ENCODE results near the gene SPEM2.

SPEM2 gene

GRCh38 chr17:7403977-7404736, 21.3 kb upstream of the SPEM2 start, which contains the start of gene TMEM256:
Gene TMEM256, minus strand, starts transcription at chr17:7404097. Its CDS starts 13 bp downstream, at chr17:7404084.
- peak; percentile 92 for DNase-seq

DNA sequence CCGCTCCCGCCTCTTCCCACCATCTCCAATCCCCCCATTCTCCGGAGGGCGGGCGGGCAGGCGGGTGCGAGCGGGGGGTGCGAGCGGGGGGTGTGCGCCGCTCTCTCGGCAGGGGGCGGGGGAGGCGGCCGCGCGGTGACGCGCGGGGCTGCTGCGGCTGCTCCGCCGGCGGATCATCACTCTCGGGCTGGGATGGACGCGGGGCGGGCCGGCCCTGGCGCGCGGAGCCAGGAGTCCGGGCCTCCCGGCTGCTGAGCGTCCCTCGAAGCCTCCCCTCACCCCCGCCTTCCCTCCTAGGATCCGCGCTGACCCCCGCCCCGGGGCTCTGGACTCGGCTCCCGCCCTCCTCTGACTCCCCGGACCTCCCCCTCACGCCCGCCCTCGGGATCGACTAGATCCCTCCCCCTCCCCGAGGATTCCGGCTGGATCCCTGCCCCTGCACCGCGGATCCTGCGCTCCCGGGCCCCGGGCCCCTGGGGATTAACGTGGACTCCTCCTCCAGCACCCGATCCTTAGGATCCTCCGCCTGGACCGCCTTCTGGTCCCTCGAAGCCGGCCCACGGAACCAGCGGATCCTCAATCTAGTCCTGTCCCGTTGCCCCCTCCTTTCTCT, 20.6 kb upstream of the SPEM2 start:
- DNase-seq = no peak

DNA sequence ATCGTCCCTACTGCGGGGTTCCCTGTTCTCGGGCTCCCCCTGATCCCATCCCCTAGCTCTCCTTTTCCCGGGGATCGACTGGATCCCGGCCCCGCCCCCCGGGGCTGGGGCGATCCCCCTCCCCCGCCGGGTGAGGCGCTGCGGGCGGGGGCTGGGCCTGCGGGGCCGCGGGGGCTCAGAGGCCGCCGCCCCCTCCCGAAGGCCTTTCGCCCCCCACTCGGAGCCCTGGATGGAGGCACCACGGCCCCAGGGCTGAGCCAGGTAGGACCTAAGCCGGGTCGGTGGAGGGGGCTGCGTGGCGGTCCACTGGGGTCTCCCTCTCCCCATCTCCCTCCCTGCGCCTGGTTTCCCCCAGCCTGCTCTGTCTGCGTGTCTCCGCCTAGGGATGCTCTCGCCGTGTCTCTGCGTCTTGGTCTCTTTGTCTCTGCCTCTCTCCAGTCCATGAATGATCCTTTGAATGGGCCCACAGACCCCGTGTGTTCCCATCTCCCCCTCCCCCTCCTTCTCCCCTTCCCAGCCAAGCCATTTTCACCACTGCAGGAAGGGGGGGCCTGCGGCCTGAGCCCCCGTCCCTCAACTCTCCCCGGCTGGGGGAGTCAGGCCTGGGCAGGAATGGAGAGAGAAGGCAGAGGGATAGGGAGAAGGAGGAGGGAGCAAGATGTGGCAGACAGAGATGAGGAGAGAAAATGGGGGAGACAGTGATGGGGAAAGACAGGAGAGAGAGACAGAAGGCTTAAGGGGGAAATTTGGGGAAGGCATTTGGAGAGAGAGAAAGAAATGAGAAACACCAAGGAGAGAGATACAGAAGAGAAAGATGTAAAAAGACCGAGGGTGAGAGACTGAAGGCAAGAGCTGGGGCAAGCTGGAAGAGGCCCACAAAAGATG, 19.8 kb upstream of the SPEM2 start:
- no peak for DNase-seq

DNA sequence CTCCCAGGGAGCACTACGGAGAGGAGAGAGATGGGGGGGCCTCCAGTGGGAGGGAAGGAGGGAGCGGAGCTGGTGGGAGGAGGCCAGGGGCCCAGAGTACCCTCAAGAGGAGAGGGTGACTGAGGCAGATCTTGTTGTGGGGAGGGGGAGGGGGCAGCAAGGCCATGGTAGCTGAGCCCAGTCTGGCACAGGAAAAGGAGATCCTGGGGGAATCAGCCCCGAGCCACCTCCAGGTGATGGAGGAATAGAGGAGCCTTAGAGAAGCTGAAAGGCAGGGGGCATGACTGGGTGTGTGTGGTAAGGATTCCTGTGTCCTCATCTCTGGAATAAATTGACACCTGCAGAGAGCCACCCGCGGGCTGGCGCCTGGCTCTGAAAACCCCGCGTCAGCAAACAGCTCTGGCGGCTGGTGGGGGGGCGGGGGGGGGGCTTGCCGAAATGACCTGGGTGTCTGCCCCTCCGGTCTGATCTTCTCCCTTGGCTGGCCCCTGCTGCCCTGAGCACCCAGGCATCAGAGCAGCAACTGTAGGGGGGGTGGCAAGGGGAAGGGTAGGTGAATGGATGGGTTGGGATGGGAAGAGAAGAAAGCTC, 19.1 kb upstream of the SPEM2 start:
- no peak for DNase-seq

DNA sequence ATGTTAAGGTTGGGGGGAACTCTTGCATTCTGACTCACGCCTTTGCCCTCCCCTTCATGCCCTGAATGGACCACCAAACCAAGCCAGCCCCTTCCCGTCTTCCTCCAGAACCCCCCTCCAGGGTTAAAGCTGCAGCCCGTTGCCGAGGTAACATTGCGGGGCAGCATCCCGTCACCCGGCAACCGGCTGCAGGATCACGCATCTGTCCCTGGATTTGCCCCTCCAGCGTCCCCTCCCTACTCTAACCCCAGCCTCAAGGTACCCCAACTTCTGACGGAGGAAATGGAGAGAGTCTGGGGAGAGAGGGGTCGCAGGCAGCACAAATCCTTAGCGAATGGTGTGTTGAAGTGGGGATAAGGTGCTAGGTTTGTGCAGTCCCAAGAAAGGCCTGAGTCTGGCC, 18.3 kb upstream of the SPEM2 start:
- DNase-seq = no peak

DNA sequence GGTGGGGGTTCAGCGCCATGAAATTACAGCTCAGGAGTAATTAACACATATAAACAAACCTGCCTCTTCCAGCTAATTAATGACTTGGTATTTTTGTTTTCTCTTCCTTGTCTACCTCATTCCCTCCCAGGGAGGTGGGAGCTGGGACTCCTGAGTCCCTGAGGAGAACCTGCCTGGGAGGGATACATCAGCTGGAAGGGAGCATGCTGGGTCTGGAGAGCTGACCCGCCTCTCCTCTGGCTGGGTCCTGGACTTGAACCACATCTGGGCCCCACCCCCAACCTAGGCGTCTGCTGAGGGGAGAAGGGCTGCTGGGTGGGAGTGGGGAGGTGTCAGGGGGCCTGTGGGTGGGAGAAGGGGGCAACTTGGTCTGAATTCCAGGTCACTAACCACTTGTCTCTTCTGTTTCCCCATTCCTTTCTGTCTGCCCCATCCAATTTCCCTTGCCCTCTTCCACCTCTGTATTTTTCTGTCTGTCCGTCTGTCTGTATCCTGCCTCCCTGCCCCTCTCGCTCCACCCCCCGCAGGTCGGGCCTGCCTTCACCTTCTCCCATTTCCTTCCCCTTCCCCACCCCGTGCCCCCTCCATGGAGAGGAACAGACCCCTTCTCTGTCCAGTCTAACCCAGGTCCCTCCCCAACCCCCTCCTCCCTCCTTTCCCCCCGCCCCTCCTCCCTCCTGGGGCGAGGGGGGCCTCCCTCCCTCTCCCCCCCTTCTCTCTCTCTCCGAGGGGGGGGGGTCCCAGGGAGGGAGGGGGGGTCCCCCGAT, 17.7 kb upstream of the SPEM2 start, which contains the start of gene NLGN2:
TSS of gene NLGN2 (plus strand) at position 361 of the 767 bp plus-strand sequence. CDS start 411 bp downstream, outside the sequence.
- no peak for DNase-seq

GRCh38 chr17:7408252-7408727, 17.1 kb upstream of the SPEM2 start:
- DNase-seq = no peak

DNA sequence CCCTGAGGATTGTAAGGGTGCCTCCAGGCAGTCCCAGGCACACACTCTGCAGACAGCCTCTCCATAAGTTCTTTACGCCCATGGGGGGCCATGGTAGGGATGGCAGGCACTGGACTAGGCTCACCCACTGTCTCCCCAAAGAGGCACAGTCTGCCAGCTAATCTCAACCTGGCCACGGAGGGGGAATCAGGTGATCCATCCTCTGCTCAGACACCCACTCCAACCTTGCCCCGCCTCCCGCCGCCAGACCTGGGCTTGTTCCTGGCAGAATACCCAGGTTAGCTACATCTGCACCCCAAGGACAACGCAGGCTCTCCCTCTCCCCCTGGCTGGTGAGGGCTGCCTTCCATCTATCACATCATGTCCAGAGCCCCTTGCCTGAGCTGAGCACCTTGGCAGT, 16.6 kb upstream of the SPEM2 start:
- no peak for DNase-seq

GRCh38 chr17:7409716-7410115, 15.7 kb upstream of the SPEM2 start:
- no peak for DNase-seq

DNA sequence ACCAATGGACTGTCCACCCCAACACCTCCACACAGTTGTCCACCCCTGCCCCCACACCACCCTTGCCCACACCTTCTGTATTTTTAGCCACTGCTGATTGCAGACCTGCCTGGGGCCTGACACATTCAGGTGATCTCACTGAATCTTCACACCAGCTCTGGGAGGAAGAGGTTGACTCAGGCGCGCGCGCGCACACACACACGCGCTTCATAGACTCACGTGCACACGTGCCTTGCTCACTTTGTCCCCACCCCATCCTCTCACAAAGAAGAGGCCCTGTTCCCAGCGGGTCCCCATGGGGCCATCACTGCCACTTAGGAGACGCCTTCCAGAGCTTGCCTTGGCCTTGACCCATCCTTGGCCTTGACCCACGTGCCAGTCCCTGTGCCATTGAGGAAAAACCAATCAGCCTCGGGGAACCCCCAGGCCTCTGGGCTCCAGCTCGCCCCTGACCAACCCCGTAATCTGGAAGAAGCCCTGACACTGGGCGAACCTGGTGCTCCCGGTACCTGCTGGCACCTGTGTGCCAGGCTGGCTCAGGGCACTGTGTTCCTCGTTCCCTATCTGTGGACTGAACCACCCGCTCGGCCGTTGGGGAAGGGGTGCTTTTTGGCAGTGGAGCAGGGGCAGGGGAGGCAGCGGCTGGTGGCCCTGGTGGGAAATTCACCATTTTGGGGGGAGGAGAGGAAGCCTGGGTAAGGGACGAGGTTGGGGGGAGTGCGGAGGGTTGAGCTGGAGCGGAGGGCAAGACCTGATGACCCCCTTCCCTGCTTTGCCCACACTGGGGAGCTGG, 14.6 kb upstream of the SPEM2 start:
- DNase-seq = no peak

GRCh38 chr17:7411427-7411750, 14.0 kb upstream of the SPEM2 start:
- DNase-seq = no peak

GRCh38 chr17:7413346-7413985, 11.9 kb upstream of the SPEM2 start:
- DNase-seq = no peak

GRCh38 chr17:7414837-7415236, 10.6 kb upstream of the SPEM2 start:
- DNase-seq = no peak

GRCh38 chr17:7415784-7416183, 9.6 kb upstream of the SPEM2 start:
- DNase-seq = no peak

DNA sequence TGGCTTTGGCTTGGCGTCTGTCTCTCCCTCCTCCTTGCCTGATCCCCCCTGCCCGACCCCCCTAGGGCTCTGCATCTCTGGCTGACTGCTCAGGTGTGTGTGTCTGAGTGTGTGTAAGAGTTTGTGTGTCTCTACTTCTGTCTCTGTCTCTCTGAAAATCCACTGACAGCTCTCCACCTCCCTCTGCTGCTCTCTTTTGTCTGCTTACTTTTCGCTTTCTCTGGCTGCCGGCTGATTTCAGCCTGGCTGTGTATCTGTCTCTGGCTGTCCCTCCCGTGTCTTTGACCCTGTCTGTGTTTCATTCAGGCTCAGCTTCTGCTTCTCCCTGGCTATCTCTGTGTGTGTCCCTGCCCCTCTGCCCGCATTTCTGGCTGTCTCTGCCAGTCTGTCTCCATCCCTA, 9.1 kb upstream of the SPEM2 start:
- DNase-seq = no peak

- no peak for DNase-seq
These were observed 8.3 kb upstream of the SPEM2 start for GRCh38 chr17:7417056-7417655.

- no peak for DNase-seq
These were observed 6.8 kb upstream of the SPEM2 start for GRCh38 chr17:7418472-7419152.

DNA sequence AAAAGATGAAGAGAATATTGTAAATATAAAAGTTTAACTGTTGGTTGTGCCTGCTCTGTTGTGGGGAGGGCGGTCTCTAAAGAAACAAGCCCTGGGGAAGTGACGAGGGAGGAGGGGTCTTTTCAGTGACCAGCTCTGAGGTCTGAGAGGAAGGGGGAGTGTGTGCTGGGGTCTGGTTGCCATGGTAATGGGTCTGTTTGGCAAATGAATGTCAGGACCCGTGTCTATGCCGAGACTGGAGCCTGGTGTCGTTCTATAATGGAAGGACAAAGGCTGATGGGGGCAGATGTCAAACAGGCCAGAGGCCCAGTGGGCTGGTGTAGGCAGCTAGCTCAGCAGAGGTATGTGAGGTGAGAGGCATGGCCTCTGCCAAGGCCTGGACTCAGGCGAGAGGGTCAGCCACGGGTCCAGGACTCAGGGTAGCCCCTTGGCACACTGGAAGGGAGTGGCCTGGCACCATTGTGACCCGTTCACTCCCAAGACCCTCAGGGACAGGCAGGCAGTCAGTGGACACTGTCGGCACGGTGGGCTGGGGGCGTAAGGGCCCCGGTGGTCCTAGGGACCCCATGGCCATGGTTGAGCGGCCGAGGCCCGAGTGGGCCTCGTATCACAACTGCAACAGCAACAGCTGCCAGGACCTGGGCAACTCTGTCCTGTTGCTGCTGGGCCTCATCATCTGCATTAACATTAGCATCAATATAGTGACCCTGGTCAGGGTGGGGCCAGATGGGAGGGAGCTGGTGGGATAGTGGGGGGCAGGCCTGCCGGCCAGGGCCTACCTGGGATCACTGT, 5.4 kb upstream of the SPEM2 start, which contains the start of gene SPEM1:
TSS of gene SPEM1 (plus strand) at position 506 of the 792 bp plus-strand sequence. CDS start at position 567, 61 bp downstream.
- no peak for DNase-seq

DNA sequence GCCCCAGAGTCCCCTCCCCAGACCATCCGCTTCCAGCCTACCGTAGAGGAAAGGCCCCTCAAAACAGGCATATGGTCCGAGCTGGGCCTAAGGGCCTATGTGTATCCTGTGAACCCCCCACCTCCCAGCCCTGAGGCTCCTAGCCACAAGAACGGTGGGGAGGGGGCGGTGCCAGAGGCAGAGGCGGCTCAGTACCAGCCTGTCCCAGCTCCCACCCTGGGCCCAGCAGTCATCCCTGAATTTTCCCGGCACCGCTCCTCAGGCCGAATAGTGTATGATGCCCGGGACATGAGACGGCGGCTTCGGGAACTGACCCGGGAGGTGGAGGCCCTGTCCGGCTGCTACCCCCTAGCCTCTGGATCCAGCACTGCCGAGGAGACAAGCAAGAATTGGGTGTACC, 4.2 kb upstream of the SPEM2 start:
- no peak for DNase-seq
